ENCODE data around the gene IL20RB. TPM values are rescaled to one million over a fixed set of nuclear protein-coding genes. Genes with fewer than 3 reads are reported as not detected.

The IL20RB gene, protein sequence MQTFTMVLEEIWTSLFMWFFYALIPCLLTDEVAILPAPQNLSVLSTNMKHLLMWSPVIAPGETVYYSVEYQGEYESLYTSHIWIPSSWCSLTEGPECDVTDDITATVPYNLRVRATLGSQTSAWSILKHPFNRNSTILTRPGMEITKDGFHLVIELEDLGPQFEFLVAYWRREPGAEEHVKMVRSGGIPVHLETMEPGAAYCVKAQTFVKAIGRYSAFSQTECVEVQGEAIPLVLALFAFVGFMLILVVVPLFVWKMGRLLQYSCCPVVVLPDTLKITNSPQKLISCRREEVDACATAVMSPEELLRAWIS
- 1.3 TPM in 2 replicates for total RNA-seq

DNA sequence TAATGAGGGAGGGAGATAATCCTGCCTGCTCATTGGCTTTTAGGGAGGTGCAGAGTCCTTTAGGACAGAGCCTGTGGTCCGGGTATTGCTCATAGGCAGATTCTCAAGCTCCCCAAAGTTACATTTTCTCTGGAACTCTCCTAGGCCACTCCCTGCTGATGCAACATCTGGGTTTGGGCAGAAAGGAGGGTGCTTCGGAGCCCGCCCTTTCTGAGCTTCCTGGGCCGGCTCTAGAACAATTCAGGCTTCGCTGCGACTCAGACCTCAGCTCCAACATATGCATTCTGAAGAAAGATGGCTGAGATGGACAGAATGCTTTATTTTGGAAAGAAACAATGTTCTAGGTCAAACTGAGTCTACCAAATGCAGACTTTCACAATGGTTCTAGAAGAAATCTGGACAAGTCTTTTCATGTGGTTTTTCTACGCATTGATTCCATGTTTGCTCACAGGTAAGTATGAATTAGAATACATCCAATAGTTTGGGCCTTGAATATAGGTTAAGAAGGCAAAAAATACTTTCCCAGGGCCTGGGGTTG is at the start of gene IL20RB:
Gene IL20RB (plus strand): TSS at position 233 of the 538 bp plus-strand sequence. CDS start 131 bp downstream, at position 364.
- no peak within 1 kb of the TSS for H3K4me3 Mint-ChIP-seq (ENCODE audit: low read depth)
- peaks cover 3% of the 10 kb centered on the region for H3K36me3 Mint-ChIP-seq (ENCODE audit: low read depth)
- H3K27ac Mint-ChIP-seq, result no peak within 1 kb of the TSS

GRCh38 chr3:136908297-136908696 is 49.5 kb upstream of the IL20RB start:
- intact Hi-C loops (cut with micrococcal nuclease), result no loop called here
- Mint-ChIP-seq H3K4me3 (ENCODE audit: low read depth) (no peak overlapping the region), H3K27ac (no peak overlapping the region), H3K36me3 (ENCODE audit: low read depth) (peaks cover 53% of the 10 kb centered on the region), H3K27me3 (ENCODE audit: low read depth) (no peaks in the 10 kb centered on the region), H3K4me1 (ENCODE audit: low read depth) (peaks cover 41% of the 10 kb centered on the region), H3K9me3 (peaks cover 31% of the 10 kb centered on the region)
- no peak for DNase-seq (ENCODE audit: low spot score)

More for the DNA sequence above, at the start of gene IL20RB:
- intact Hi-C loops (cut with micrococcal nuclease), result no loop called here
- no peaks in the 10 kb centered on the region for H3K9me3 Mint-ChIP-seq
- no peaks in the 10 kb centered on the region for H3K27me3 Mint-ChIP-seq (ENCODE audit: low read depth)
- H3K4me1 Mint-ChIP-seq (ENCODE audit: low read depth), result peaks cover 14% of the 10 kb centered on the region
- DNase-seq (ENCODE audit: low spot score), result no peak

- intact Hi-C loops (cut with micrococcal nuclease), result no loop called here
- no peak for DNase-seq (ENCODE audit: low spot score)
- Mint-ChIP-seq H3K4me1 (ENCODE audit: low read depth) (peaks cover 40% of the 10 kb centered on the region), H3K9me3 (peaks cover 26% of the 10 kb centered on the region), H3K4me3 (ENCODE audit: low read depth) (no peak overlapping the region), H3K27ac (no peak overlapping the region), H3K27me3 (ENCODE audit: low read depth) (no peaks in the 10 kb centered on the region), H3K36me3 (ENCODE audit: low read depth) (peaks cover 50% of the 10 kb centered on the region)
Measured at GRCh38 chr3:136909187-136909586, 48.6 kb upstream of the IL20RB start.

GRCh38 chr3:136910697-136911096 is 47.1 kb upstream of the IL20RB start:
- Mint-ChIP-seq H3K36me3 (ENCODE audit: low read depth) (peaks cover 56% of the 10 kb centered on the region), H3K4me3 (ENCODE audit: low read depth) (no peak overlapping the region), H3K4me1 (ENCODE audit: low read depth) (peaks cover 50% of the 10 kb centered on the region), H3K27me3 (ENCODE audit: low read depth) (no peaks in the 10 kb centered on the region), H3K9me3 (peaks cover 22% of the 10 kb centered on the region), H3K27ac (no peak overlapping the region)
- intact Hi-C loops (cut with micrococcal nuclease), result no loop called here
- DNase-seq (ENCODE audit: low spot score), result no peak

DNA sequence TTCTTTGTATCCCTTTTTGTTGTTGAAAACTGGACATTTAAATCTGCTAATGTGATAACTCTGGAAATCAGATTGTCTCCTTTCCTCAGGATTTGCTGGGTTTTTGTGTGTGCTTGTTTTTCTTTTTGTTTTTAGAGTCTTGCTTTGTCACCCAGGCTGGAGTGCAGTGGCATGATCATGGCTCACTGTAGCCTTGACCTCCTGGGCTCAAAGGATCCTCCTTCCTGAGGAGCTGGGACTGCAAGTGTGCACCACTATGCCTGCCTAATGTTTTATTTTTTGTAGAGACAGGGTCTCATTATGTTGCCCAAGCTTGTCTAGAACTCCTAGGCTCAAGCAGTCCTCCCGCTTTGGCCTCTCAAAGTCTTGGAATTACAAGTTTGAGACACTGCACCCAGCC is 44.6 kb upstream of the IL20RB start:
- intact Hi-C loops (cut with micrococcal nuclease), result no loop called here
- H3K36me3 Mint-ChIP-seq (ENCODE audit: low read depth), result peaks cover 62% of the 10 kb centered on the region
- H3K4me3 Mint-ChIP-seq (ENCODE audit: low read depth), result no peak overlapping the region
- peaks cover 19% of the 10 kb centered on the region for H3K9me3 Mint-ChIP-seq
- H3K4me1 Mint-ChIP-seq (ENCODE audit: low read depth), result peaks cover 52% of the 10 kb centered on the region
- no peaks in the 10 kb centered on the region for H3K27me3 Mint-ChIP-seq (ENCODE audit: low read depth)
- DNase-seq (ENCODE audit: low spot score), result no peak
- H3K27ac Mint-ChIP-seq, result no peak overlapping the region

DNA sequence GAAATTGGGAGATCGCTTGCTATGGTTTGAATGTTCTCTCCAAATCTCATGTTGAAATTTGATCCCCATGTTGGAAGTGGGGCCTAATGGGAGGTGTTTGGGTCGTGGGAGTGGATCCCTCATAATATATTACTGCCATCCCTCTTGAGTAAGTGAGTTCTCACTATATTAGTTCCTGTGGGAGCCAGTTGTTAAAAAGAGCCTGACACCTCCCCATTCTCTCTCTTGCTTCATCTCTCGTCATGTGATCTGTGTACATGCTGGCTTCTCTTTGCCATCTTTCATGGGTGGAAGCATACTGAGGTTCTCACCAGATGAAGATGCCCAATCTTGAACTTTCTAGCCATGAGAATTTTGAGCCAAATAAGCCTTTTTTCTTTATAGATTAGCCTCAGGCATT is 43.0 kb upstream of the IL20RB start:
- peaks cover 19% of the 10 kb centered on the region for H3K9me3 Mint-ChIP-seq
- no peak overlapping the region for H3K4me3 Mint-ChIP-seq (ENCODE audit: low read depth)
- DNase-seq (ENCODE audit: low spot score), result no peak
- H3K27ac Mint-ChIP-seq, result no peak overlapping the region
- H3K36me3 Mint-ChIP-seq (ENCODE audit: low read depth), result peaks cover 66% of the 10 kb centered on the region
- H3K27me3 Mint-ChIP-seq (ENCODE audit: low read depth), result no peaks in the 10 kb centered on the region
- intact Hi-C loops (cut with micrococcal nuclease), result no loop called here
- H3K4me1 Mint-ChIP-seq (ENCODE audit: low read depth), result peaks cover 54% of the 10 kb centered on the region

GRCh38 chr3:136916223-136916622 is 41.6 kb upstream of the IL20RB start:
- H3K9me3 Mint-ChIP-seq, result peaks cover 20% of the 10 kb centered on the region
- H3K4me3 Mint-ChIP-seq (ENCODE audit: low read depth), result no peak overlapping the region
- peaks cover 64% of the 10 kb centered on the region for H3K36me3 Mint-ChIP-seq (ENCODE audit: low read depth)
- intact Hi-C loops (cut with micrococcal nuclease), result no loop called here
- no peak for DNase-seq (ENCODE audit: low spot score)
- H3K4me1 Mint-ChIP-seq (ENCODE audit: low read depth), result peaks cover 58% of the 10 kb centered on the region
- no peak overlapping the region for H3K27ac Mint-ChIP-seq
- no peaks in the 10 kb centered on the region for H3K27me3 Mint-ChIP-seq (ENCODE audit: low read depth)

GRCh38 chr3:136919799-136920580 is 37.8 kb upstream of the IL20RB start:
- Mint-ChIP-seq H3K4me3 (ENCODE audit: low read depth) (no peak overlapping the region), H3K9me3 (peaks cover 8% of the 10 kb centered on the region), H3K4me1 (ENCODE audit: low read depth) (peaks cover 64% of the 10 kb centered on the region), H3K36me3 (ENCODE audit: low read depth) (peaks cover 40% of the 10 kb centered on the region), H3K27ac (peak overlapping the region; percentile 64), H3K27me3 (ENCODE audit: low read depth) (no peaks in the 10 kb centered on the region)
- no peak for DNase-seq (ENCODE audit: low spot score)
- intact Hi-C loops (cut with micrococcal nuclease), result loop anchor here (2.0 kb wide), 3 partner anchors 21 to 723 kb away; partner anchors contain the start of genes MSL2 and NCK1

DNA sequence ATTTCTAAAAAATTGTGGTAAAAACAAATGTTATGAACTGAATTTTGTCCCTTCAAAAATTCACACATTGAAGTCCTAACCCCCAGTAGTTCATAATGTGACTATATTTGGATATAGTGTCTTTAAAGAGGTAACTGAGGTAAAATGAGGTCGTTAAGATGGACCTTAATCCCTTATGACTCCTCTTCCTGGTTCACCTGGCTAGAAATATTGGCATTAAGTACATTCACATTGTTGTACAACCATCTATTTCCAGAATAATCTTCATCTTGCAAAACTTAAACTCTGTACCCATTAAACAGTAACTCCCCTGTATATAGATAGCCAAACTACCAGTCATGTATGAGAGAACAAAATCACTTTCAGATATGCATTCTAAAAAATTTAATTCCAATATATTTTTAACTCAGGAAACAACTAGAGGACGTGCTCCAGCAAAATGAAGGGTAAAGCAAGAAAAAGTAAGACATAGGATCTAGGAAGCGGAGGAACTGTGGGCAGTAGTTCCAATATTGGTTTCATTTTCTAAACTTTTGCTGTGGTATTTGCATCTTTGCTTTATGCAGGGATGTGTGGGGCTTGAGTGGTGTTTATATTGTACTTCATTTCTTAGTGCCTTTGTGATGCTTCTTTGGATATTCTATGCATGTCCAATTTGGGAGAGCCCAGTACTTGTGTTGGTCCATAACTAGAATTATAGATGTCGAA is 36.7 kb upstream of the IL20RB start:
- peak overlapping the region; percentile 72 for H3K27ac Mint-ChIP-seq
- H3K36me3 Mint-ChIP-seq (ENCODE audit: low read depth), result peaks cover 29% of the 10 kb centered on the region
- peaks cover 8% of the 10 kb centered on the region for H3K9me3 Mint-ChIP-seq
- no peak overlapping the region for H3K4me3 Mint-ChIP-seq (ENCODE audit: low read depth)
- intact Hi-C loops (cut with micrococcal nuclease), result loop anchor here (2.0 kb wide), 2 partner anchors 22 to 724 kb away; partner anchors contain the start of gene MSL2
- H3K27me3 Mint-ChIP-seq (ENCODE audit: low read depth), result no peaks in the 10 kb centered on the region
- H3K4me1 Mint-ChIP-seq (ENCODE audit: low read depth), result peaks cover 59% of the 10 kb centered on the region
- no peak for DNase-seq (ENCODE audit: low spot score)

GRCh38 chr3:136925425-136926190 is 32.2 kb upstream of the IL20RB start:
- H3K27ac Mint-ChIP-seq, result no peak overlapping the region
- H3K27me3 Mint-ChIP-seq (ENCODE audit: low read depth), result no peaks in the 10 kb centered on the region
- H3K4me3 Mint-ChIP-seq (ENCODE audit: low read depth), result no peak overlapping the region
- intact Hi-C loops (cut with micrococcal nuclease), result no loop called here
- peaks cover 8% of the 10 kb centered on the region for H3K9me3 Mint-ChIP-seq
- H3K4me1 Mint-ChIP-seq (ENCODE audit: low read depth), result peaks cover 36% of the 10 kb centered on the region
- peaks cover 44% of the 10 kb centered on the region for H3K36me3 Mint-ChIP-seq (ENCODE audit: low read depth)
- DNase-seq (ENCODE audit: low spot score), result no peak

GRCh38 chr3:136928240-136928639 is 29.5 kb upstream of the IL20RB start:
- no peak overlapping the region for H3K27ac Mint-ChIP-seq
- peaks cover 34% of the 10 kb centered on the region for H3K4me1 Mint-ChIP-seq (ENCODE audit: low read depth)
- DNase-seq (ENCODE audit: low spot score), result no peak

More at GRCh38 chr3:136928240-136928639, 29.5 kb upstream of the IL20RB start:
- no peaks in the 10 kb centered on the region for H3K9me3 Mint-ChIP-seq
- peaks cover 45% of the 10 kb centered on the region for H3K36me3 Mint-ChIP-seq (ENCODE audit: low read depth)
- no peak overlapping the region for H3K4me3 Mint-ChIP-seq (ENCODE audit: low read depth)
- no peaks in the 10 kb centered on the region for H3K27me3 Mint-ChIP-seq (ENCODE audit: low read depth)
- intact Hi-C loops (cut with micrococcal nuclease), result no loop called here

All from activated T-helper 2 cell treated with anti-CD3 and anti-CD28 coated beads, Interferon-gamma antibody, Interleukin-2, Interleukin-4, amounts not matched to agents 10 μg/mL and 5 μg/mL and 100 μg/mL, durations not matched to agents 14 hours and 24 hours and 36 hours (primary cell).